ENCODE results near the gene PTPDC1. TPM values are rescaled to one million over a fixed set of nuclear protein-coding genes. Genes with fewer than 3 reads are reported as not detected.
A peak's percentile ranks its signal among the peaks of the same experiment; 100 is the strongest.

PTPDC1 gene
- total RNA-seq (2014; rRNA removed; shearing (Covaris generic)), result 2.2 and 3.9 TPM in 2 replicates

GRCh38 chr9:94084314-94084713 lies at the start of gene PTPDC1:
TSS of gene PTPDC1 (plus strand) at chr9:94084464. CDS start at chr9:94084531, 67 bp downstream.
- DNase-seq (ENCODE audit: low read depth), result peak; percentile 50

GRCh38 chr9:94034511-94034910 lies 49.8 kb upstream of the PTPDC1 start:
- no peak for DNase-seq (ENCODE audit: low read depth)

- DNase-seq (ENCODE audit: low read depth), result no peak
Measured at GRCh38 chr9:94039786-94040185, 44.5 kb upstream of the PTPDC1 start.

- no peak for DNase-seq (ENCODE audit: low read depth)
Measured at GRCh38 chr9:94042516-94043360, 41.5 kb upstream of the PTPDC1 start.

GRCh38 chr9:94054716-94055115 lies 29.5 kb upstream of the PTPDC1 start:
- DNase-seq (ENCODE audit: low read depth), result no peak

- DNase-seq (ENCODE audit: low read depth), result peak; percentile 64
Measured at GRCh38 chr9:94056442-94056974, 27.8 kb upstream of the PTPDC1 start.

- DNase-seq (ENCODE audit: low read depth), result no peak
Measured at GRCh38 chr9:94057918-94058317, 26.3 kb upstream of the PTPDC1 start.

GRCh38 chr9:94061864-94062263 lies 22.4 kb upstream of the PTPDC1 start:
- DNase-seq (ENCODE audit: low read depth), result no peak

GRCh38 chr9:94065535-94065961 lies 18.7 kb upstream of the PTPDC1 start:
- peak; percentile 82 for DNase-seq (ENCODE audit: low read depth)

- no peak for DNase-seq (ENCODE audit: low read depth)
Measured at GRCh38 chr9:94068257-94068656, 16.0 kb upstream of the PTPDC1 start.

- DNase-seq (ENCODE audit: low read depth), result no peak
Measured at GRCh38 chr9:94076557-94076956, 7.7 kb upstream of the PTPDC1 start.

- no peak for DNase-seq (ENCODE audit: low read depth)
Measured at GRCh38 chr9:94078086-94078485, 6.2 kb upstream of the PTPDC1 start.

- DNase-seq (ENCODE audit: low read depth), result no peak
Measured at GRCh38 chr9:94079236-94079635, 5.0 kb upstream of the PTPDC1 start.

- DNase-seq (ENCODE audit: low read depth), result no peak
Measured at GRCh38 chr9:94080249-94080648, 4.0 kb upstream of the PTPDC1 start.

- DNase-seq (ENCODE audit: low read depth), result no peak
Measured at GRCh38 chr9:94081435-94081834, 2.8 kb upstream of the PTPDC1 start.

GRCh38 chr9:94081864-94082463 lies 2.3 kb upstream of the PTPDC1 start:
- DNase-seq (ENCODE audit: low read depth), result no peak

GRCh38 chr9:94082553-94082952 lies 1.7 kb upstream of the PTPDC1 start:
- no peak for DNase-seq (ENCODE audit: low read depth)

- no peak for DNase-seq (ENCODE audit: low read depth)
Measured at GRCh38 chr9:94082956-94083355, 1.3 kb upstream of the PTPDC1 start.

- no peak for DNase-seq (ENCODE audit: low read depth)
Measured at GRCh38 chr9:94083384-94083783, 880 bp upstream of the PTPDC1 start.

- DNase-seq (ENCODE audit: low read depth), result peak; percentile 29
Measured at GRCh38 chr9:94085062-94085639, 887 bp downstream of the PTPDC1 start.

GRCh38 chr9:94086486-94087345 lies 2.5 kb downstream of the PTPDC1 start:
- DNase-seq (ENCODE audit: low read depth), result peak; percentile 68

All from M059J (cell line).